ENCODE measurements around the gene HJV. TPM values are rescaled to one million over a fixed set of nuclear protein-coding genes. Genes with fewer than 3 reads are reported as not detected.

Gene HJV
- total RNA-seq, 2 donors from 2014 or later = not detected

DNA sequence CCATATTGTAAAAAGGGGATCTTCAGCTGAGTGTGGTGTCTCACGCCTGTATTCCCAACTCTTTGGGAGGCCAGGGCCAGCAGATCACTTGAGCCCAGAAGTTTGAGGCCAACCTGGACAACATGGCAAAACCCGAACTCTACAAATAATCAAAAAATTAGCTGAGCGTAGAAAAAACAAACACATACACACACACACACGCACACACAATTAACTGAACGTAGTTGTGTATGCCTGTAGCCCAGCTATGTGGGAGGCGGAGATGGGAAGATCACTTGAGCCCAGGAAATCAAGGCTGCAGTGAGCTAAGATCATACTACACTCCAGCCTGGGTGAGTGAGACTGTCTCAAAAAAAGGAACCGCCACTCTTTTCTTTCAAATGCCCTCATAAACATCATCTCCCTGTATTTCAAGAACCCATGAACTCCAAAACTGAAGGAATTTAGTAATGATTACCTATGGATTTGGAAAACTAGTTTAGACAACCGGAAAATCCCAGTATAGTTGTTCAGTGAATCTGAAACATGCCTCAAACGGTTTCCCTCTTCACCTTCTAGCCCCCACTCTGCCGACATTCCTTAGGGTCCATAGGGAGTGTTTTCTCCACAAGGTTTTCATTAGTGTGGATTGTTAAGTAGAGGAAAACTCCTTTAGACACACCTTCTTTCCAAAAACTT lies 29.7 kb downstream of the HJV start:
- ATAC-seq = no peak
- no peaks in the 10 kb centered on the region for H3K9me3 ChIP-seq
- H3K4me1 ChIP-seq = peaks cover 51% of the 10 kb centered on the region

DNA sequence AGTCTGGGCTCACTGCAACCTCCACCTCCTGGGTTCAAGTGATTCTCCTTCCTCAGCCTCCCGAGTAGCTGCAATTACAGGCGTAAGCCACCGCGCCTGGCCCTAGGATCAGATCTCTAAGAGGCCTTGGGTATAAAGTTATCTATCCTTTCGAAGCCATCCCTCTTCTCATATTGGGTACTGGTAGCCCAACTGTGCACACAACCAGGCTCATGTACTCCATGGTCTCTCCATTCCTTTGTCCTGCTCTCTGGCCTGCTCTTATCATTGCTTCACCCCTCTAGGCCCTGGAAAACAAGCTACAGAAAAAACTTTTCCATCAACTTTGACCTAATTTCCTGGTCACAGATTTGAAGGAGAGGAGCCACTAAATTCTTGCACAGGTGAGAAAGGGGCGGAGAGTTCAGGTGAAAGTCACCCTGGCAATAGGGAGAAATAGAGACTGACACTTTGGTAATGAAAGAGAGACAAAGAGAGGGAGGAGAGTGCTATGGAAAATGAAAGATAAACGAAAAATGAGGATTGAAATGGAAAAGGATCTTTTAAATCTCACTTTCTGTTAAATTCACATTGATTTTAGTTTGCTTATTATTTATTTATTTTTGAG lies 31.2 kb downstream of the HJV start:
- 53 to 55% methylated on average over 7 of the region's 7 CpGs for WGBS, 2 donors
- Histone ChIP-seq H3K36me3 (replicated peaks in 1 of 2; ENCODE audit: insufficient read depth in 1 of 2, low read depth in 2 of 2) (peaks cover 10 to 18% of the 10 kb centered on the region in 2 donors), H3K9me3 (no peaks in the 10 kb centered on the region), H3K4me1 (peaks cover 66% of the 10 kb centered on the region), H3K27me3 (no peaks in the 10 kb centered on the region), H3K4me3 (no peak overlapping the region), H3K27ac (peak overlapping the region; percentile 47 to 98 (median 95))
- ATAC-seq (peak; percentile 32), DNase-seq (peak in 3 of 4 donors; percentile 46 to 61 (median 57))
- intact Hi-C loops (cut with DNase I) = no loop called here
- TF ChIP-seq, protein P1, sequence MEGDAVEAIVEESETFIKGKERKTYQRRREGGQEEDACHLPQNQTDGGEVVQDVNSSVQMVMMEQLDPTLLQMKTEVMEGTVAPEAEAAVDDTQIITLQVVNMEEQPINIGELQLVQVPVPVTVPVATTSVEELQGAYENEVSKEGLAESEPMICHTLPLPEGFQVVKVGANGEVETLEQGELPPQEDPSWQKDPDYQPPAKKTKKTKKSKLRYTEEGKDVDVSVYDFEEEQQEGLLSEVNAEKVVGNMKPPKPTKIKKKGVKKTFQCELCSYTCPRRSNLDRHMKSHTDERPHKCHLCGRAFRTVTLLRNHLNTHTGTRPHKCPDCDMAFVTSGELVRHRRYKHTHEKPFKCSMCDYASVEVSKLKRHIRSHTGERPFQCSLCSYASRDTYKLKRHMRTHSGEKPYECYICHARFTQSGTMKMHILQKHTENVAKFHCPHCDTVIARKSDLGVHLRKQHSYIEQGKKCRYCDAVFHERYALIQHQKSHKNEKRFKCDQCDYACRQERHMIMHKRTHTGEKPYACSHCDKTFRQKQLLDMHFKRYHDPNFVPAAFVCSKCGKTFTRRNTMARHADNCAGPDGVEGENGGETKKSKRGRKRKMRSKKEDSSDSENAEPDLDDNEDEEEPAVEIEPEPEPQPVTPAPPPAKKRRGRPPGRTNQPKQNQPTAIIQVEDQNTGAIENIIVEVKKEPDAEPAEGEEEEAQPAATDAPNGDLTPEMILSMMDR (IDR thresholded peaks at IDR 0.05) = peak in 1 of 7 experiments; percentile 1
- TF ChIP-seq POLR2A (IDR thresholded peaks at IDR 0.05) = peak in 2 of 3 donors; percentile 21 to 38

More for the DNA sequence above, 29.7 kb downstream of the HJV start:
- Histone ChIP-seq H3K36me3 (replicated peaks in 1 of 2; ENCODE audit: insufficient read depth in 1 of 2, low read depth in 2 of 2) (peaks cover 10 to 18% of the 10 kb centered on the region in 2 donors), H3K27me3 (no peaks in the 10 kb centered on the region), H3K27ac (peak overlapping the region; percentile 28 to 98 (median 95)), H3K4me3 (no peak overlapping the region)
- intact Hi-C loops (cut with DNase I) = no loop called here
- DNase-seq = peak in 1 of 4 donors; percentile 50
- peak; percentile 17 to 66 (median 47) for TF ChIP-seq POLR2A (IDR thresholded peaks at IDR 0.05)
- TF ChIP-seq, protein P1 (IDR thresholded peaks at IDR 0.05) = no peak
- 47 to 61% methylated on average over 10 of the region's 10 CpGs for WGBS, 2 donors

DNA sequence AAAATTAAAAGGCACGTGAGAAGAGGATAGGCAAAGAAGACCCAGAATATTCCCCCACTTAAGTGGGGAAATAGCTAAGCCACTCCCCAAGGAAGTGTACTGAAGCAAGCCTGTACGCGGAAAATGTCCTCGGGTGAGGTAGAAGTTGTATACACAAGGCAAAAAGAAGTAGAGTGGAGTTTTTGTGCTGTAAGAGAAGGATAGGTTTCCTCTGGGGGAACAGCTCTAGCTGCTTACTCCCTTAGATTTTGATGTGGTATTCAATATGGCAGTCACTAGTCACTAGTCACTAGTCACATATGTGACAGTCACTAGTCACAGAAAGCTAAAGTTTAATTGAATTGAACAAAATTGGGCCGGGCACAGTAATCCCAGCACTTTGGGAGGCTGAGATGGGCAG lies 32.8 kb downstream of the HJV start:
- ATAC-seq (no peak), DNase-seq (no peak)
- Histone ChIP-seq H3K27ac (peak overlapping the region in 2 of 4 donors; percentile 40 to 98), H3K4me1 (peaks cover 81% of the 10 kb centered on the region), H3K36me3 (replicated peaks in 1 of 2; ENCODE audit: insufficient read depth in 1 of 2, low read depth in 2 of 2) (peaks cover 4 to 11% of the 10 kb centered on the region in 2 donors), H3K4me3 (no peak overlapping the region), H3K9me3 (no peaks in the 10 kb centered on the region), H3K27me3 (no peaks in the 10 kb centered on the region)
- TF ChIP-seq, protein P1 (IDR thresholded peaks at IDR 0.05) = no peak
- no peak for TF ChIP-seq POLR2A (IDR thresholded peaks at IDR 0.05)
- 68 to 69% methylated on average over 5 of the region's 5 CpGs for WGBS, 2 donors
- intact Hi-C loops (cut with DNase I) = no loop called here

DNA sequence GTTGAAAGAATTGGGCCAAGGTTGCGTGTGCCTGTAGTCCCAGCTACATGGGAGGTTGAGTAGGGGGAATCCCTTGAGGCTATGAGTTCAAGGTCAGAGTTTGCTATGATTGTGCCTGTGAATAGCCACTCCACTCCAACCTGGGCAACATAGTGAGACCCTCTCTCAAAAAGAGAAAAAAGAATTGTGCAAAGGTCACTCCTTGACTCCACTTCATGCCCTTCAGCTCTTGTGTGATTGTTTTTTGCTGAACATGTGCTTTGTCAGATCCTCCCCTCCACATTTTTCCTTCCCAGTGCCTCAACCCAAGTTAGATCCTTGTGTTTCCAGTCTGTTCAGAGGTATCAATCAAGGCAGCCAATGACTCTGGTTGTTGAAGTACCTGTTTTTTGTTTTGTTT lies 33.6 kb downstream of the HJV start:
- TF ChIP-seq, protein P1 (IDR thresholded peaks at IDR 0.05) = no peak
- TF ChIP-seq POLR2A (IDR thresholded peaks at IDR 0.05) = no peak
- Histone ChIP-seq H3K27ac (peak overlapping the region in 2 of 4 donors; percentile 16 to 98), H3K4me1 (peaks cover 82% of the 10 kb centered on the region), H3K36me3 (replicated peaks in 1 of 2; ENCODE audit: insufficient read depth in 1 of 2, low read depth in 2 of 2) (peaks cover 0 to 5% of the 10 kb centered on the region in 2 donors), H3K9me3 (no peaks in the 10 kb centered on the region), H3K27me3 (no peaks in the 10 kb centered on the region), H3K4me3 (no peak overlapping the region)
- no peak for DNase-seq
- intact Hi-C loops (cut with DNase I) = no loop called here
- WGBS, 2 donors = 83 to 100% methylated on average over 1 of the region's 1 CpG
- no peak for ATAC-seq
